GM21825 (cell line): ENCODE measurements around the gene ATXN10.

ENCODE experiments used
- ATAC-seq: cut with Tn5 transposase; IDR thresholded peaks from one replicate; pipeline ENCODE4 v1.9.1; 2021; ENCODE audit warnings: mild to moderate bottlenecking, moderate library complexity; ENCODE audit not compliant: unreplicated experiment

ATXN10 gene

DNA sequence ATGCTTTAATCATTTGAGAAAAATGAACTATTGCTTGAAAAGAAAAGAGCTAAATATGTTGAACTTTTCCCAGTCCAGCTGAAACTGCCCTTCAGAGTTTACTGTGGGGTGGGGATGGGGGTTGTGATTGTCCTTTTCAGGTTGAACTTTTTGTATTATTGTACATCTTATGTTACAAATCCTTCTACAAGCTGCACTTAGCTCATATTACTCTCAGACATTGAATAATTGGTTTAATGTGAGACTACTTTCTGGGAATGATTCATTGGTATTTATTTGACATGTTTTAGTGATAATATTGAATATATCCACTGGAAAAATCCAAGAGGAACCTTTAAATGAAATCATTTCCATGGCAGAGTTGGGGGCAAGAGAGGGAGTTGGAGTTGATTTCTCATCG lies 84.9 kb downstream of the ATXN10 start:
- ATAC-seq: no peak

DNA sequence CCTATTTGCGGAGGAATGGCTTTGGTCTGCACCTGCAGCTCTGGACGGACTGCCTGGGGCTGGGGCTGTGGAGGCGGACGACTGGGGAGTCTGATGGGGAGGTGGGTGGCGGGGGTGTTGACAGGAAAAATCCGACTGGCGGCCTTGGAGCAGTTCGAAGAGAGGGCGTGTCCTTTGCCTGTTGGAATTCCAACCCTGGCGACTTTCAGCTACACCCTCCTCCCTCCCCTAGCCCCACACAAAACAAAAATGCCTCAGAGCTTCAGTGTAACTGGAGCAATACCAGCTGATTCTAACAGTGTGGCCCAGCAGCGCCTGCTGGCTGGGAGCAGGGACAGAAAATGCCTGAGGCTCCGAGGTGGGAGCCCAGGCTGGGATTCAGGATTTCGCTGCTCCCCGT lies 85.4 kb downstream of the ATXN10 start:
- no peak for ATAC-seq

DNA sequence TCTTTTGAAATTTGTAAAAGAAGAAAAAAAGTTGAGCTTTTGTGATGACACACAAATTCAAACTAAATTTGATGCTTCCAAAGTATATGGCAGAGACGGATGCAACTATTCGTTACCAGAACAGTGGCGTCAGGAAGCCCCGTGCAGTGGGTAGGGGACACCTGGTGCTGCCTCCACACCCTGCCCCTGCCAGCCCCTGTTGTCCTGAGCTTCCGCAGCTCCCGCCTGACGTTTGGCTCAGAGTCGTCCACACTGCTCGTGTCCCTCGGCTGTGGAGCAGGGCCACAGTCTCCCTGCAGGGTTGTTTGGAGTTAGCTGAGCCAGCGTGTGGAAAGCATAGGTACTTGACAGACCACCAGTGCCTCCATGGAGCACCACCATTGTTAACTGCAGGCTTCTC lies 86.3 kb downstream of the ATXN10 start:
- ATAC-seq: no peak

DNA sequence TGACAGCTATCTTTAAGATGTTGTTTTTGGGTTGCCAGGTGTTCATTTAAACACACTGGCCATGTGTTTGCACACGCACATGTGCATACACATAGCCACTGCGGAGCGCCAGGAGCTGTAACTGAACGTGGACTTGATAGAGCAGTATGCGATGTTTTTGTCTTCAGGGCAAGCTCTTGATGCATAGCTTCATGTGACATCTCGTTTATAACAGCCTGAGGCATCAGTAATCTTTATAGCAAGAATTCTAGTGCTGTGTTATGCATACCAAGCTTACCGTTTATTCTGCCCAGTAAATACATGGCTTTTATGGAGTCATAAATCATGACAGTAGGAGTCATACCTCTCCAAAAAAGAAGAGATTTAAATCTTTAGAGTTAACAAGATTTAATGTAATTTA lies 87.0 kb downstream of the ATXN10 start:
- no peak for ATAC-seq

DNA sequence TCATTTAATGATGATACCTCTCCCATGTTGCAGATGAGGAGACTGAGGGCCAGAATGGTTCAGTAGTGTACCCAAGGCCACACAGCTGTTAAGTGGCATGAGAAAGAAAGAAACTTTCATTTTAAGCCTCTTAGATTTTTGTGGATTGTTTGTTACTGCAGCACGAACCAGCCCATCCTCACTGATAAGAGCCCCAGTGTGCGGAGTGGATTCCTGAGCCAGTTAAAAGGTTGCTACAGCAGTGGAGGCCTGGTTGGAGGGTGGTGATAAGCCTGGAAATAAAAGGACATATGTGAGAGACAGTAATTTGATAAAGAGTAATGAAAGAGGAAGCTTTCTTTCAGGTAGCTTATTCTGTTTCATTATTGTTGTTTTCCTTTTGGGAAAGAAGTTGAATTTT lies 89.0 kb downstream of the ATXN10 start:
- ATAC-seq: no peak

DNA sequence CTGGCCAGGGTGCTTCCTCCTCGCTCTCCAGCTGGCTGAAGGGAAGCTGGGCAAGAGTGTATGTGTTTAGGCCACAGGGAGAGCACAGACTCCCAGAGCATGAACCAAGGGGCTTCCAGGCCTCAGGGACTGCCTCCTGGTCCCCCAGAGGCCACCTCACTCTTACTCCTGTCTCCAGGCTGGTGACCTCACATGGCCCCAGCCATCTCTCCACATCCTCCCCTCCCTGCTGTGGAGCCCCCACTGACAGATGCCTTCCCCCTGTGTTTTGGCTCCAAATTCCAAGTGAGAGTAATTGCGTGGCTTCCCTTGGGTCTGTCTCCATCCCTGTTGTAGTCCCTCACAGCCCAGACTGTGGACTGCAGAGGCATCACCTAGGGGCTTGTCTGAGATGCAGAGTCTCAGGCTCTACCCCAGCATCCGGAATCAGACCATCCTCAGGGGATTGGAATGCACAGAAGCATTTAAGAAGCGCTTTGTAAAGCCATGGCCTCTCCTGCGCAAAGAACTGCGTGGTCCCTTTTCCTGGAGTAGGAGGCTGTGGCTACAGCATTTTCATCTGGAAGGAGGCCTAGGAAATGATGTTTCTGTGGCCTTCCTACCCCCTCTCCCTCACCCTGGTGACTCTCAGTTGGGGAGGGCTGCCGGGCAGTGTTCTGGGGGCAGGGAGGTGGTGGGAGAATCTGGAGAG lies 91.1 kb downstream of the ATXN10 start:
- ATAC-seq: no peak

DNA sequence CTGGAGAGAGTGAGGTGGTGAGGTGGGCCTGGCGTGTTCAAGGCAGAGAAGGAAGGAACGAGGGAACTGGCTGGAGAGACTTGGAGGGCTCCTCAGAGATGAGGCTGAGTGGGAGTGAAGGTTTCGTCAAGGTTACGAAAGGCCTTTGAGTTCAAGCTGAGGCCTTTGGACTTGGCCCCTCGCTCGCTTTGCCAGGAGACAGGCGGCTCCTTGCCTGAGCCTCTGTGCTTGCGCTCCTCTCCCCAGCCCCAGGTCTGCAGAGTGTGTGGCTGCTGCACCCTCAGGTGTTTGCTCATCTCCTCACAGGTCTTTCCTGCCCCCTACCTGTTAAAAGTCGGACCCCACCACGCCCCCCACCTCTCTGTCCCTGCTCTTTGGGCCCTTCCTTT lies 91.6 kb downstream of the ATXN10 start:
- ATAC-seq: no peak

DNA sequence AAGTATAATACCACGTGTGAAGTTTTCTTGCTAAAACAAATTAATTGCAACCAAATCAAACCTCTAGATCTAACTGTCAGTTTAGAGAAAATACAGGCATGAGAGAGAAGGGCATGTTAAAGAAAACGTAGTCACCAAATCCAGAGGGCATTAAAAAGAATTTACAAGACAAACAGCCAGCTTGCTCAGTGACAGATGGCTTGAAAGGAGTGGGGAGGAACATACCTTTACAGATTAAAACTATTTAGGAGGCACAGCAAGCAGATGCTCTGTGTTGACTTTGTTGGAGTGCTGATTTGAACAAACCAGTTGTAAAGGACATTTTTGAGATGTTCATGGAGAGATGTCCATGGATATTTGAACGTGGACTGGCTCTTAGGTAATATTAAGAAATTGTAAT lies 96.9 kb downstream of the ATXN10 start:
- no peak for ATAC-seq

DNA sequence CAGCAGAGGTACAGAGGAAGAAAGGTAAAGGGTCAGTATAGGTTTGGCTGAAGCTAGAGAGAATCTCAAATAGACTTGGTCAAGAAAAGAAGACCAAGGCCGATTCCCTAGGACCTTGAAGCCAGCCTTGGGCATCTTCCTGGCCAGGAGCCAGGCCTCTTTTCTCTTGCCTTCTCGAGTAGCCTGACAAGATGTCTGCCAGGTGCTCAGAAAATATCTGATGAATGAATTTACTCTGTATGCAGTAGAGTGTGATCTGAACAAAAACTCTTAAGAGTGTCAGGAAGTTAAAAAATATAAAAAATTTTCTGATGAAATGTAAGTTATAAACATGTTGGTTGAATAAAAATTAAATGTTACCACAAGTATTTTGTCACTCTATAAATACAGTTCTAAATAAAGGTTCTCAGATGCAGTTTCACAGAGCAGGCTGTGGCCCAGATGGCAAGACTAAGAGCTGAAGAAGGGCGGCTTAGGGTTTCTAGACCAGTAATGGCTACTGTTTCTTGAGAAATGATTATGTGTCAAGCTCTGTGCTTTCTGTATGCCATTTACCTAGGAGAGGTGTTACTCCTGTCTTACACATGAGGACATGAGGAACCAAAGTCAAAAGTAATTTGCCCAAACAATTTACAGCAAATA lies 98.1 kb downstream of the ATXN10 start:
- ATAC-seq: no peak

DNA sequence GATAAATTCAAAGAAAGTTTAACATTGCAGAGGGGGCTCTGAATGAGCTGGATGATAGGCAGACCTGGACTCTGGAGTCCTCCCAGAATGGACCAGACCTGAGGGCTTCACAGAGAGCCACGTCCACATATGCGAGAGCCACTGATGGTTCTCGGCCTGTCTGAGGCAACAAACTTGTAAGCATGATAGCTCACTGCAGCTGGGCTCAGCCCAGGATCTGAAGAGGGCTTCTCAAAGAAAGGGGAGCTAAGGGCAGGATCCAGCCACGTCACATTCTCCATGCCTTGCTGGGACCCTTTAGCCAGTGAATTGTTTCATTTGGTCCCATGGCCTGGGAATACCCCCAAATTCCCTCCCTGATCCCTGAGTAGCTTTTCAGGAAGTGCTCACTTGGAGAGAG lies 98.9 kb downstream of the ATXN10 start:
- ATAC-seq: no peak

DNA sequence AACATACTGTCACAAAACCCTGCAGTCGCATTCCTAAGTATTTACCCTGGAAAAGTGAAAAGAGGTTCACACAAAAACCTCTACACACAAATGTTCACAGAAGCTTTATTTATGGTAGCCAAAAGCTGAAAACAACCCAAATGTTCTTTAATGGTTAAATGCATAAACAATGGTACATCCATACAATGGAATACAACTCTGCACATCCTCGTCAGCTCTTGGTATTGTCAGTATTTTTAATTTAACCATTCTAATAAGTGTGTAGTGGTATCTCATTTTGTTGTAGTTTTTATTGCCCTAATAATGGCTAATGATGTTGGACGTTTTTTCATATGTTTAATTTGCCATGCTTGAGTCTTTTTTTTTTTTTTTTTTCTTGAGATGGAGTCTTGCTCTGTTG lies 99.4 kb downstream of the ATXN10 start:
- no peak for ATAC-seq

DNA sequence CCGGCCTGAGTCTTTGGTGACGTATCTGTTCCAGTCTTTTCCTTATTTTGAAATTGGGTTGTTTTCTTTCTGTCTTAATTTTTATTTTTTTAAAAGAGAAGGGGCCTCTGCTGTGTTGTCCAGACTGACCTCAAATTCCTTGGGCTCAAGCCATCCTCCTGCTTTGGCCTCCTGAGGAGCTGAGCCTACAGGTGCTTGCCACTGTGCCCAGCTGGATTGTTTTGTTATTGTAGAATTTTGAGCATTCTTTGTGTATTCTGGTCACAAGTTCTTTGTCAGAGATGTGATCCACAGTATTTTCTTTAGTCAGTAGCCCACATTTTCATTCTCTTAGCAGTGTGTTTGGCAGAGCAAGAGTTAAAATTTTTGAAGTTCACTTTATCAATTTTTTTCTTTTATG lies 100.1 kb downstream of the ATXN10 start:
- ATAC-seq: no peak

DNA sequence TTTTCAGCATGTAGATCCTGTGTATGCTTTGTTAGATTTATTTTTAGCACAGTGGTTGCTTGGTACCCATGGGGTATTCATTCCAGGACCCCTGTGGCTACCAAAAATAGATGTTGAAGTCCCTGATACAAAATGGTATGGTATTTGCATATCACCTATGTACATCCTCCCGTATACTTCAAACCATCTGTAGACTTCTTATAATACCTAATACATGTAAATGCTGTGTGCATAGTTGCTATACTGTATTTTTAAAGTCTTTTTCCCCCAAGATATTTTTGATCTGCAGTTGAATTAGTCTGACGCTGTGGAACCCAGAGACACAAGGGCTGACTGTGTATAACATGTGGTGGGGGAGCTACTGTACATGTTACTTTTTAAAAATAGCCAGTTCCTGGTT lies 101.1 kb downstream of the ATXN10 start:
- ATAC-seq: no peak

DNA sequence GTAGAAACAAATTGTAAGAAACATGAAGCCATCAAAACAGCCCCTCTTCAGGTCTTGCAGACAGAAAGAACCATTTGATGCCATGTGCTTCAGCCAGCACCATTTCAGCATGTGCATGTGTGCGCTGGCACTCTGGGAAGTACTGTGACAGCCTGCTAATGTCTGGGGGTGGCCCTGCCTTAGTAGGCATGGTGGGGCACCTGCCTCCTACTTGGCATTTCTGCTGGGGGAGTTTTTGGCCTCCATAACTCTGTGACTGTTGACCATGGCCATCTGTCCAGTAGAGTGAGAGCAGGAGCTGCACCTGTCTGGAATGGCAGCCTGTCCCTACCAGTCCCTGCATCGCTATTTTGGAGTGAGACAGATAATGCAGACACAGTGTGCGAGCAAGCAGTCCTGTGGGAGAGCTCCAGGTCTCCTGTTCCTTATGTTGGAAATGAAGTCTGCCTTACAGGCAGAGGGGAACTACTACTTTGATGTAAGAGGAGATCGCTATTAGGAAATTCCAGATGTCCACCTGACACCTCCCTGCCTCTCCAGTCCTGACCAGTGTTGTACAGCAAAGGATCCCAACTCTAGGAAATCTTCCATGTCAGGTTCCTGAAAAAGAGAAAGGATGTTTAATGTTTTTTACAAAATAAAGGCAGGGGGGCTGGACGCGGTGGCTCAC lies 102.5 kb downstream of the ATXN10 start:
- no peak for ATAC-seq

DNA sequence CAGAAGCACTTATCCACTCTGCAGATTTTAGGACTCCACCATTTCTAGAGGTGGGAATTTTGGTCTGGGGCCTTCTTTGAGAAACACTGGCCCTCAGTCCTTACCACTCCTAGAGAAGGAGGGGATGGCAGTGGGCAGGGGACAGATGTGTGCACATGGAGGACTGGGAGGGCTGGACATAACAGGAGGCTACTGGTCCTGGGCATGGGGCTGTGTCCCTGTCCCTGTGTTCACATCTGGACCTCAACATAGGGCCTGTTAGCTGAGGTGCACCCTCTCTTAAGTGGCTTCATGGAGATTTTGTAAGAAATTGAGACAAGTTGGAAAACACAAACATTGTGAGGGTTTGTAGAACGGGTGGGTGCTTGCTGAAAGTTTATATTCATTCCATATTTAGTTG lies 103.4 kb downstream of the ATXN10 start:
- peak; percentile 3 for ATAC-seq

DNA sequence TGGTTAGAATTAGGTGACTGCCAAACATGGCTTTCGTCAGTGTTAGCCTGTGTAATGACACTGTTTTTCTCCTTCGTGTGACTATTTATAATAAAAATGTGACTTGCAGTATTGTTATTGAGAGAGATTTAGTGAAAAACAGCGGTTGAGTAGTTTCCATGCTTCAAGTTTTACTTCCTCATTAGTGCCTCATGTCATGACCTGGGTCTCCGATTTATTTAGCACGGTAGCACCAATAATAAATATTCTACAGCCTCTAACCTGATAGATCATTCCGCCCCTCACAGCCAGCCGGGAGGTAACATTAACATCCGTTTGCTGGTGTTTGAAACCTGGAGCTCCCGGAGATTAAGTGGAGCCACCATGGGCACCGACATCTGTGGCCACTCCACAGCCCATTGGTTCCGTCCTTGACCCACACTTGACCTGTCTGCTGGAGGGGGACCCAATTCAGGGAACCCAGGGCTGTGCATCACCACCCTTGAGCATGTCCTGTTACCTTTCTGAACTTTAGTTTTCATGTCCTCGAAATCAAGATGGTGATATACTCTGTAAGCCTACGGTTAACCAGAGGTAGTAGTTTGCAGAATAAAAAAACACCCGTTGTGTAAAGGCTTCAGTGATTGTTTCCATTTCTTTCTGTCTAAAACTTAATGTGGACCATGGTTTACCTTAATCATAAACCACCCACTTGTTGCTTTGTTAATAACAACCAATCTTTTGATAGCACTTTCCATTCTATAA lies 104.1 kb downstream of the ATXN10 start:
- ATAC-seq: peak; percentile 48

DNA sequence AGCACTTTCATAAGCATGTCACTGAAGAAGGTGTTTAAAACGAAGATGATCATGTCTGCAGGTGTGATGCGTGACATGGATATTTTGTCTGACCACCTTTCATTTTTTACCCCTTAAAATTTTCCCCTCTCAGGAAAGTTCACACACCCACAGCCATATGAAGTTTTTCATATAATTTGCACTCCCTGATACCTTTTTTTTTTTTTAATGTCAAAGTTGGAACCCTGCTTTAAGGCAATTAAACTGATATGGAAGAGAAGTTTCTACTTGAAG lies 104.6 kb downstream of the ATXN10 start:
- ATAC-seq: no peak

DNA sequence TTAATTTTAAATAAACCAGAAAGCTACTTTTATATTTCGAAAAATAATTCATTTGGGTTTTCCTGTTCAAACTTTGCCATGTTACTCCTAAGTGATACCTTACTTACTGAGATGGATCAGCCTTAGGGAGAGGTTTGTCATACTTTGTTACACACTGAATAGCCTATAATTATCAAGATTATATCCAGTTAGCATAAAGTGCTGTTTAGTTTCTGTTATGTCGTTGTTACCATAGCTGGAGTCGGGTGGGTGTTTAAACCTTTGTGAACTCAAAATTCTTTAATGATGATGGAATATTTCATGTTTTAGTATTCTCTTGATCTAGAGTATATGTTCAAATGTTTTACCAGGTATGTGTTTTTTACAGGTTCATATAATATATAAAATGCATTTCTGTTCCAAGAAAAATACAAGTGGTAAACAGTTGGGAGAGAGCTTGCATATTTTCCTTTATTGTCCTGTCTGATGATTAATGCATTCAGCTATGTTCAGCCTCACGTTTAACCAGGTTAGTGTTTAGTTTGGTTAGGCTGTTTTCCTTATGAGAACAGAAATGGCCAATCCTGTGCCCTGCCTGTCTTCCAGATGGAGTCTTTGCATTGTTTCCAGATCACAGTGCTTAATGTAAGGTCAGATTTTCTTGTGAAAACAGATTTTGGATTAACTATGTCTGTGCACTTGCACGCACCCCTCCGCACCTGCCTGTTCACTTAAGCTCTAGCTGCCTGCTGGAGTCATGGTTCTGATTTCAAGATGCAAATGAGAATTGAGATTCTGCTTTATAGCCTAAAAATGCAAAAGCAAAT lies 105.6 kb downstream of the ATXN10 start:
- no peak for ATAC-seq

DNA sequence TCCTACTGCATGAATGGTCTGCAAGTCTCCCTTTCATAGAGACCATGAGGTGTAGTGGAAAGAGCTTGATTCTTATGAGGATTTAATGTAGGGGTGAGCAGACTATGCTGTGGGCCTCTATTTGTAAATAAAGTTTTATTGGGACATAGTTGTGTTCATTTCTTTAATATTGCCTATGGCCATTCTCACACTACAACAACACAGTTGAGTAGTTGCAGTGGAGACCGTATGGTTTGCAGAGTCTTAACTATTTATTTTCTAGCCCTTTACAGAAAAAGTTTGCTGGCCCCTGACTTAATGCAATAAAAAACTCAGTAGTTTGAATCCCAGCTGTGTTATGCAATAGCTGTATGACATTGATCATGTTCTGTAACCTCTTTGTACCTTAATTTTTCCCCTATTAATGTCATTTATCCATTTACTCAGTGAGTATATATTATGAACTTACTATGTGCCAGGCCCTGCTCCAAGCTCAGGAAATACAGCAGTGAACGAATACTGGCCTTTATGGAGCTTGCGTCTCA lies 106.3 kb downstream of the ATXN10 start:
- ATAC-seq: no peak

DNA sequence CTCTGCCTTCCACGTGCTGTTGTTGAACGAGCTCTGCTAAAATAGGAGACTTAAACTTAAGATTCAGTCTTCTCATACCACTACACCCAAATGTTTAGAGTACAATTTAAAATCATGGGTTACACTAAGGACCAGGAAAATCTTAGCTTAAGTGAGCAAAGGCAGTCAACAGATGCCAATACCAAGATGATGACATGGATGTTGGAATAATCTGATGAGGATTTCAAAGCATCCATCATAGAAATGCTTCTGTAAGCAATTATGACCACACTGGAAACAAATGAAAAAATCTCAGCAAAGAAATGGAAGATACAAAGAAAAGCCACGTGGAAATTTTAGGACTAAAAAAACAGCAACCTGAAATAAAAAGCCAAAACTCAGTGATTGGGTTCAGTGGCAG lies 109.8 kb downstream of the ATXN10 start:
- no peak for ATAC-seq

DNA sequence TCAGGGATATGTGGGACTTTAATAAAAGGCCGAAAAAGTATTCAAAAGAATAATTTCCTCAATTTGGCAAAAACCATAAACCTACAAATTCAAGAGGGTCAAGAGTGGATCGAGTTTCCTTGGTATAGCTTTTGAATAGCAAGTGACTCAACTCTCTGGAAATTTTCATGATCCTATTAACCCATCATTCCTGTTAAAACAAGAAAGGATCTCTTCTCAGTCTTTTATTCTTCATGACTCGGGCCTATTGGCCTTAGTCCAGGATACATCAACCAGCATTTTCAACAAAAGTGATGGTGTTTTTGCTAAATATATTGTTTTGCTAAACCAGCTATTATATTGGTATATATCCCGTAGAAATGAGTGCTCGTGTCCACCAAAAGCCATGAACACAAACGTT lies 110.3 kb downstream of the ATXN10 start:
- no peak for ATAC-seq
